OCI-LY3 (cell line): ENCODE measurements around the gene CD58.

Experiments
- CTCF ChIP-seq: fragments of 200-600, 300-600 bp; sonication (generic); IDR thresholded peaks from 2 replicates; pipeline ENCODE4 v1.5.1; 2014; ENCODE audit warnings: antibody characterized with exemption, low read length, low read depth
- EZH2phosphoT487 ChIP-seq: fragments of 200-600 bp; shearing (Covaris generic); IDR thresholded peaks from 2 replicates; pipeline ENCODE4 v1.6.1; 2018; ENCODE audit warnings: antibody characterized with exemption, mixed run types, low read depth

GRCh38 chr1:116508085-116508983, 62.5 kb downstream of the CD58 start:
- TF ChIP-seq CTCF (no peak), EZH2phosphoT487 (no peak)
